Fibroblast of skin of left quadriceps (primary cell): ENCODE results near the gene SLC8A1.

Source experiments
- DNase-seq, 2 experiments: peaks; one replicate each; pipeline ENCODE4 v3.0.0-alpha.2; 2013; ENCODE audit warnings: low read depth in 2 of 2

The SLC8A1 gene

DNA sequence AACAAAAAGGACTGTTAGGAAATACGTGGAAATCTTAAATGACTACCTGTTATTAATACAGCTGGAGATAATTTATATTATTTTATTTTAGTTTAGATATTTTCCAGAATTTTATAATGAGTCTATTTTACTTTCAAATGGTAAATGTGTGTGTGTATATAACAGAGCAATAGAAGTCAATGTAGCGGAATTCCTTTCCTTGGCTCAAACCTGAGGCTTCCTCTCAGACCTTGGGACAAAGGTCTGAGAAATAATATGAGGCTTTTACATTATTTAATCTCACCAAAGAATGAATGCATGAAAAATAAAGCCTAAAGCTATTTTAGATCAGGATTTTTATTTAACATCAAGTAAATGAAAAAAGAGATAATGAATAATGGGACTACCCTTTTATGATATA lies 65.7 kb downstream of the SLC8A1 start:
- no peak for DNase-seq

DNA sequence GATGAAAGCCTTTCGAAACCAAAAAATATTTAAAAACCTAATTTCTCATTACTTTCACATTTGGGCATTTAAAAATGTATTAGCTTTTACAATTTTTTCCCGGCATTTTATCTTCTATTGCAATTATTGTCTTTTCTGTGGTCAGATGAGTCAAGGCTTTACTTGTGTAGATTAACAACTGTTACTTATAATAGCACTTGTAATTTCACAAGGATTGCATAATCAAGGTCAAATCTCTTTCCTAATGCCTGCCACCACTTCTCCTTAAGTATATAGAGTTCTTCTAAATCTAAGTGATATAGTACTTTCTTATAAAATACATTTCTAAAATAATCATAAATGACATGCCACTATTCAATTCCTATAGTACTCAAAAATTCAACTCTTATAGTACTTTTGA lies 67.2 kb downstream of the SLC8A1 start:
- peak; percentile 72 to 74 for DNase-seq

DNA sequence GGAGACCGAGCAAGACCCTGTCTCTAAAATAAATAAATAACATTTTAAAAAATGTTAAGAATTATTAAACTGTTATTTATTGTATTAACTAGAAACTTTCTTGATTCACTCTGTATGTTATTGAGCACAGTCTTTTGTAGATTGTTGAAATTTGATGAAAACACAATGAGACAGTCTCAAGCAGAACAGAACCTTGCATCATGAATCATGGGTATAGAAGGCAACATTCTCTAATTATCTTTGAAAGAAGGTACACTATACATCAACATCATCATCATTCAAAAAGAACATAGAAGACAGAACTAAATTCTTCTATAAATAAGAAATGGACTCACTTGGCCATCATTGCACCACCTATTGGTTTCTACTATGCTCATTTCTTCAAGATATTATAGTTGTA lies 67.7 kb downstream of the SLC8A1 start:
- DNase-seq, result no peak

DNA sequence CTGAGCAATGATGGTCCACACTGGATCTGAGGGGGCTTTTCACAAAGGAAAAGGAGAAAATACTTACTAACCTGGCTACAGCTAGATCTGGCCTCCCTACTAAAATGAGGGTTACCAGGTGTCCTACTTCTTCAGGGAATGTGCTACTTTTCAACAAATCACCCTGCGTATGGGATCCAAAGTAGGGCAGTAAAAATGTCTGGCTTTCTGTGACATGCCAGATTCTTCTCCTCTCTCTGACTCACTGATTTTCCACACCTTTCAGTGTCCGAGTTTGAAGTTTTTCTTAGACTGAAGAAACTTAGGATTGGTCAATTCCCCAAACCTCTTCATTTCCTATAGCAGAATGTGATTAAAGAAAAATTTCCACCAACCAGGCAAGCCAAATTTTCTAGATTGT lies 71.2 kb downstream of the SLC8A1 start:
- no peak for DNase-seq

DNA sequence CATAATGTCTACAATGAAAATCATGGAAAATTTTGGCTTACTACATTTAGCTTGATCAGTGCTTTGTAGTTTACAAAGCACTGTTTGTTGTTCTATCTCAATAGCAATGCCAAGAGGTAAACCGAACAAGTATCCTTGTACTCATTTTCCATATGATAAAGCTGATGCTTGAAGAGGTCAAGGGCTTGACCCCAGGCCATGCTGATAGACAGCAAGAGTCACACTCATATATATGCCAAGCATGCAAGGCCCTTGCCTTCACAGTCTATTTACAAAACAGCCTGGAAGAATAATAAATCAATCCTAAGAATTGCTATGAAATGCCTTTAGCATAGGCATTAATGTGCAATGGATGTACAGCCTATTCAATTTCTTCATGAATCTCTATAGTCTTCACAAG lies 71.8 kb downstream of the SLC8A1 start:
- no peak for DNase-seq

DNA sequence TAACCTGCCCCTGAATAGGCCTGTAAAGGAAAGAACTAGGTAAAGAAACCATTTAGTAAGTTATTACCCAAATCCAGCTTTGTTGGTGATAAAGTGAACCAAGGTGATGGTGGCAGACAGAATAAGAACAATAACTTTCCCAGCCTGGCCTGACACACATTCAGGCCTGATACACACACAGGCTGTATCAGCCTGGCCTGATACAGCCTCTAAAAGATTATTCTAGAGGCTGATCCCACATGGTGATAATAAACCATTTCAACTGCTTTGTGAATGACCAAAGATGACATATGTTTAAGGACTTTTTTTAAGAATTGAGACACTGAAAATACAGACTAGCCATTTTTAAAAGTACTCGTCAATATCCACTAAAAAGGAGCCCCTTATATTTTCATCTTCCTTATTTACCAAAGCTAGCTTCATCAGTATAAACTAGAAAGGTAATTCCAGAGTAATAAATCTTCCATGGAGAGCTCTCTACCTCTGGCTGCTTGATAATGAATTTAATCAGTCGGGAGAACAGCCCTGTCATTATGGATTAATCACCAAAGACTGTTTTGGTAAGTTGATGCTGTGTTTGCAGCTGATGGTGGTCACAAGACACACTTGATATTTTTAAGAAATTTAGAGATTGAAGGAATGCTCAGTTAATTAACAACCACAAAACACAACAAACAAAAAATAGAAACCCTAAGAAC lies 77.2 kb downstream of the SLC8A1 start:
- DNase-seq, result no peak

DNA sequence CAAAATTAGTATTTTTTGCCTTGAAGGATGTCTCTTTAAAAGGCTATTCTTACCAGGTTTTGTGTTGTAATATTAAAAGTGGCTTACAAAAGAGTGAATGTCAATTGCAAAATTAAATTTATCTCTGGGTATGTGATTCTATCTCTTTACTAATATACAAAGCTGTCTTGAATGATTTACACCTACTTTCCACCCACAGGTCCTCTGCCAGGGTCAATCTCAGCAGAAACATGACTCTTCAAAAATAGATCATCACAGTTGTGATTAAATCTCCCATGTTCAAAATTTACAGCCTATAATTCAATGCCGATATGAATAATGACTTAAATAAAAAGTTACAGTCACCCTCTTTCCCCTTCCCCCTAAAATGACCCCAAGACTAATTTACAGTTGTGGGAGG lies 78.8 kb downstream of the SLC8A1 start:
- no peak for DNase-seq

DNA sequence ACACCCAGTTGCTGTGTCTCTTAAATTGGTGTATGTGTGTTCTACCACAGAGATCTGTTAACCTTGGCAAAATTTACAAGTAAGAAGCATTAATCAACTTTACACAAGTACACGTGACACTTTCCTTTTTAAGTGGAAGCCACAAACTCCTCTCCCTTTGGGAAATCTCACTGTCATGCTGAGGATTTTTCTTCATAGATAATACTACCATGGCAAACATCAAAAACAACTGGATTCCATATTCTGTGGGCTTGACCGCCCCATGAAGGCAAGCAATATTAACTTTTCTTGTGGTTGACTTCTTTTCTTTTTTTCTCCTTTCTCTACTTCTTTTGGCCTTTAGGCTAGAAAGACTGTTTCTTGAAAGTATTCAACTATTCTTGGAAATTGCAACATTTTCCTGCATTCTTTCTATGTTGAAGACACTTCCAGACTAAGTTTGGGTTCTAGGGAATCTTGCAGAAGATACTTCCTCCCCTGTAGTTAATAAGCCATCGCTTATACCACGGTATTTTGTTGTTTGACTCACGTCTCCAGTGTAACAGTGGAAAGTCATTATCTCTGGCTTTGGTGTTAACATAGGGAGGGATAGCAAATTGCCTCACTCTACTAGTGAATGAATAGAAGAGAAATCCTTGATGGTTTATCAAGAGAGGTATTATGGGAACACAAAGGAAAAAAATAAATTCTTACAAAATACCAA lies 79.5 kb downstream of the SLC8A1 start:
- no peak for DNase-seq

DNA sequence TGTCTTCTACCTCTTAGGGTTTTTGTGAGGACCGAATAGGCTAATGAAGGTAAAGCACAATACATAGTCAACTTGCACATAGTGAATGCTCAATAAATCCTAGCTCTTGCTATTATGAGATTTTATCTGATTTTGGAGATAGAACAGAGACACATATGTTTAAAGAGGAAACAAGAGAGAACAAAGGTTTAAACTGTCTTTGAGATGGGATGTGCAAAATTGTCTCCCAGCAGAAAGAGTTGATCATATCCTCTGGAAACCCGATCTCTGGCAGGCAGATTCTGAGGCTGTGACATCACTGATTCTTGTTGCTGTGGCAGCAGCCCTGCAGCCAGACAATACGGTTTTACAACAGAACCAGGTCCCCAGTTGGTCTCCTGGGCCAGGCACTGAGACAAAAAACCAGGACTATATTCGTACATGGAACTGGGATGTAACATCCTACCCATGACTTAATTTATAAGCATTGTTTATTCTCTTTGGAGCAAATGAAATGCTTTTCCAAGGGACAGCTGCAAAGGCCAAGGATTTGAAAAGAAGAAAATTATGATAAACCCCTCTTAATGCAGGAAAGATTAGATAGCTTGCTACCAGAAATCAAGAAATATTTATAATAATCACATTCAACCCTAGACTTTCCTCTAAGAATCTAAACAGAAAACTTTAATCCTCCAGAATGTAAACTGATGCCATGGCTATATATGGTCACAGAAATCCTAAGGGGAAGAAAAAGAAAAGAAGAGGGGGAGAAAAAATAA lies 80.2 kb downstream of the SLC8A1 start:
- DNase-seq, result no peak

DNA sequence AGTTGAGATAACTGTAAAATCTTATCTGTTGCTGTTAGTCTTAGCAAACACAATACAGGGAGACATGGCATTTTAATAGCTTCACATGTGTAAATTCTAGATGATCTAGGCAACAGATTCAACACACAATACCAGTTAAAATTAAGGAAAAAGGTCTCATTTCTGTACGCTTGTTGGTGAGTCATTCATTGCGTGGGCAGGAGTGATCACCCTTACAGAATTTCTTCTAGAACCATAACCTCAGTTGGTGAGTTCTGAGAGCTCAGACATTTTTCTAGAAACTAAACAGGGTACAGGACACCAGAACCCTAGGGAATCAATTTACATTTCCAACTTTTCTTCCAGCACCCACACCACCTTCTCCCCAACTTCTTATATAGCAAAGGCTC lies 81.9 kb downstream of the SLC8A1 start:
- no peak for DNase-seq

DNA sequence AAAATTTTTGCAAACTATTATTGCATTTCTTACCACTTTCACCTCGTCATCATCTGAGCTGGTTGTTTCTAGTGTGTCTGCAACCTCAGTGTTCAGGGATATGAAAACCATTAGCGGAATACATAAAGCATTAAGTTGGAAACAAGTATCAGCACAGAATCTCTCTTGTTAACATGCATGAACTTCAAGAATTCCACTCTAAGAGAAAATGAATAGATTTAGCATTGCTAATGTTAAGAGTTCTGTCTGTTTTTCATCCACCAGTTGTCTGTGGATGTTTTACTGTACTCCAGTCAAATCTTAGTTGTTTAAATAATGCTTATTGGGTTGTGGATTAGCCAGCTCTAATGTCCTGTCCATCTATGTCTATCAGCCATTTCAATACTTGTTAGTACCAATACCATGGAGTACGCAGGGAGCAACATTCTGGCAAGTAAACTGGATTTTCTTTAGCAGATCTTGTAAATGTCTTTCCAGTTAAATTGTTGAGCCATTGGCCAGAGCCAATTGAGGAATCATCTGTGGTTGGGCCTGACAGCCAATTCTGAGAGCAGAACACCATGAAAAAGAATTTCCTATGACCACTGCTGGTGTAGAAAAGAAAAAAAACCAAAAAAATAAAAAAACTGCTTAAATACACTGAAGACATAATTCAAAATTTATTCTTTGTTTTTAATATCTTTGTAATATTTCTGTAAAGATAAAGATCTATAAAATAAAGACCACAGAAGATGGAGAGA lies 82.5 kb downstream of the SLC8A1 start:
- no peak for DNase-seq

DNA sequence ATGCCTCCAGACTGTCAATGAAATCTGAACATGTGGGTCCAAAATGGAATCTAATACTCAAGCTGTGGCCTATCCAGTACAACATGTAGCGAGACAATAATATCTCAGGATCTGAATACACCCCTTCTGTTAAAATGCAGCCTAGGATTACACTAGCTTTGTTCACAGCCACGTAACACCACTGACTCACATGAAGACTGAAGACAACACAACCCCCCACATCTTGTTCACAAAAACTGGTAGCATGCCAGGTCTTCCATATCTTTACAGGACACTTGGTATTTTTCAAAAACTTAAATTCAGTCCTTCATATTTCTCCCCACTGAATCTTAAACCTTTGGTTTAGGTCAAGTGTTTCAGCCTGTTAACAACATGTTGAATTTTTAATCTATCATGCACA lies 84.2 kb downstream of the SLC8A1 start:
- DNase-seq, result peak; percentile 66 to 68

DNA sequence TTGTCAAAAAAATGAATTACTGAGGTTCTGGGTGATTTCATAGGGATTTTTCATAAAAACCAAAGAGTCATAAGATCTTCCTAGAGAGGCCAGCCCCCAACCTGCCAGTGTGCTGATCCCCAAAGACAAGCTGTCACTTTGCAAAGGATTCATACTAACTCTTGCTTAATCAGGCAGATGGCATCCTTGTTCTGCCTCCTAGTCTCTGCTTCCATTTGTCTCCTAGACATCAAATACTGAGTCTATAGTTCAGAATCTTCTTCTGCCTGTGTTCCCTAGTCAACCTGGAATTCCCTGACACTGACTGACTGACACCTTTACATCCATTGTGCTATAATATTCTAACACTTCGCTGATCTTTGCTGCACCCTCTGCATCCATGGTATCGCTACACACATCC lies 84.9 kb downstream of the SLC8A1 start:
- no peak for DNase-seq

DNA sequence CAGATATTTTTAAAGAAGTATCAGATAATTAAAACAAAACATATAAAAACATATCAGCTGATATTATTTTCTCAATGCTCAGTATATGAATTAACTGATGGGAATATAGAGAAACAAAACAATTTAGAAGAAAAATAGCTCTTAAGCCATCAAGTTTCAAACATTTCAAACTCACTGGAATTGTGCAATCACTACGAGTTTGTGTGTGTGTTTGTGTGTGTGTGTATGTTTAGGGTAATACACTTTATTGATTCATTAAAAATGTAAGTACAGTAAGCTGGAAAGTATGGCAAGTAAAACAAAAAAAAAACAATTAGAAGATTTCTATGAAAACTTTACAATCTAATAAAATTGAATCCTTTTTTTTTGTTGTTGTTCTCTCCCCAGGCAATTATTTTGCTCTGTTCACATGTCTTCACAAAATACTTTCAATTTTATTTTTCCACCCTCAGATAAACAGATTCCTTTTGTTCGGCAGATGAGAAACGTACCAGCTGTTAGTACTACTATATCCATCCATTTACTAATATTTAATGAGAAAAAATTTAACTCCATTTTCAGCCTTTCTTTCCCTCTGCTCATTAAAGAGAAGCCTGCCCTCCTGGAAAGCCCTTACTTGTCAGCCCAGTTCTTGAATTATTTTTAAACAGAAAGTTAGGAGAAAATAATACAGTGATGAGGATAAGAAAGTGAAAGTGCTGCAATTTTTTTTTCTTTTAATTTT lies 87.6 kb downstream of the SLC8A1 start:
- no peak for DNase-seq

DNA sequence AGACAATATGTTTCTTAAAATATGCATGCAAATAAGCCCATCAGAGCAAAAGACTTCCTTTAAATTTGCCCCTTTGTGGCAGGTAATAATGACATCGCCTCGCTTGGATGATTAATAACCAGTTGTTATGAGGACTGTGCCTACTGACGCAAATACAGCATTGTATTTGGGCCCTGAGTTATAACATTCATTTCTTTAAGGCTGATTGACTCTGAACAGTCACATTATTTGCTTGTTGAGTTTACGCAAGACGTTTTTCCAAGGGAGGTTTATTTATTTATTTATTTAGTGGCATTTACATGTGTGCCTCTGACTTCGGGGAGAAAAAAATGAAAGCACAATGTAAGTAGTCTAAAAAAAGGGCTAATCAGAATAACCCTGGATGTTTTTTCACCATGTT lies 88.3 kb downstream of the SLC8A1 start:
- DNase-seq, result no peak

DNA sequence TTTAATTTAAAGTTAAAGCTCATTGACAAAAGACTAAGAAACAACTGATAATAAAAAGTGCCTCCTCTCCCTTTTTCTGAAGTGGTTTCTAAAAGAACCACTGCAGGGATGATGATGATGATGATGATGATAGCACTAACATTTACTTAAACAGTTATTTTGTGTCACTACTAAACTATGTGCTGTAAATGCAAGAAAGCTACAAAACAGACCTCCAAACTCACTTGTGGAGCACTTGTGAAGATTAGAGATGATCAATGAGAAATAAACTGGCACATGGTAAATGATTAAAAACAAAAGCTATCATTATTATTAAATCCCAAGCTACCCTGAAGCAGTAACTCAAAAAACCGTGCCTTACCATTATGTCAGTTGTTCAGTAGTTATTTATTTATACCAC lies 88.7 kb downstream of the SLC8A1 start:
- DNase-seq, result no peak

DNA sequence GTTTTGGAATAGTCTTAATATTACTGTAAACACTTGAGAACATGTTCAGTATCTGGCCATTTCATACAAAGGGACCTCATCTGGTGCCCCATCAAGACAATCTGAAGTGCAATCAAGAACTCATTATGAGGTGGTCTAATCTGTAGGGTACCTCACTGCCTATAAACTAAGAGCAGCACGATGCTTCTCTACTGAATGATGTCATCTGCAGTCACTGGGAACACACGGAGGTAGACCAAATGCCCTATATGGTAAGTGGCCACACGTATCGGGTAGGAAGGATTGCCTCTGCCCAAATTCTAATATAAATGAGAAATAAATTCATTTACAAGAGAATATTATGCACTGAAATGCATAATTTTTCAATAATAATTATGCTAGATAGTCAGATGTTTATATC lies 90.4 kb downstream of the SLC8A1 start:
- no peak for DNase-seq

DNA sequence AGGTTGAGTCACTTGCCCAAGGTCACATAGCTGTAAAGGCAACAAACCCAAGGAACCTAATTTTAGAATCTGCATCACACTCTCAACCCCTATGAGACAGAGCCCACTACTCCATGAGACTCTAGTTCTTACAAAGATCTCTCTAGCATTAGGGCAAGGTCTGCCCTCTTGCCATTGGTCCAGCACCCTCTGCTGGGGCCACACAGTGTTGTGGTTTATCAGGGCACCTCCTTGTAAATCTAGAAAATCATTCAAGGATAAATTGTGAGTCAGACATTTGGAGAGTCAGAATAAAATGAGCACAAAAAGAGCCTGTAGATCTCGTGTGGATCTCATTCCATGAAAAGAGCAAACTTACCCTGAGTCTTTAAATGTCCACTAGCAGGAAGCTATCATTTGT lies 91.2 kb downstream of the SLC8A1 start:
- no peak for DNase-seq

DNA sequence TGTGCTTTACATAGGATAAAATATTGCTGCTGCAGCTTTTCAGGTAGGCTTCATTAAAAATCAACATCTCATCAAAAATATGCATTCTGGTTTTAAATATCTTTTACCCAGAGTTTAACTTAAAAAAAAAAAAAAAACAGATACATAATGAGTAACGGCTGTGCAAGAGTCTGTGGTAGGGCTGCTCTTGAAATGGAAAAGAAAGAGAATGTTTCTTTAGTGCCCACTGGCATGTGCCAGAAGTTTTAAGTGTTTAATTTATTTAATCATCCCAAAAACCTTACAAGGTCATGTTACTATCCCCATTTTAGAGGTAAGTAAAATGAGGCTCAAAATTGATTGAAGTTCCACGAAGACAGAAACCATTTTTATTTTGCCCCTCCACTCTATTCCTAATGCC lies 92.1 kb downstream of the SLC8A1 start:
- no peak for DNase-seq

DNA sequence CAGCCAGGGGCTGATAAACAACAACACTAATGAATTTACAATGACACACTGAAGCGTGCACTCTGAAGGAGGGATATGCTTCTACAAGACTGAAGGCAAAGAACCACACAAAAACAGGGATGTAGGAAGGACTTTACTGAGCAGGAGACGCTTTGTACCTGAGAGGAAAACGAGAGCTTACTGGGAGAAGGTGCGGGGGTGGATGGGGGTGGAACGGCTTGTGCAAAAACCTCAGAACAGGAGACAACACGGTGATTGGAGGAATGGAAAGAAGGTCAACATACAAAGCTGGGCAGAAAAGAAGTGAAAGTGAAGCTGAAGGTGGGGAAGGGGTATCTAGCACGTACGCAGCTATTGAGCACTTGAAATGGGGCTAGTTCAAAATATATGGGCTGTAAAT lies 93.1 kb downstream of the SLC8A1 start:
- no peak for DNase-seq

DNA sequence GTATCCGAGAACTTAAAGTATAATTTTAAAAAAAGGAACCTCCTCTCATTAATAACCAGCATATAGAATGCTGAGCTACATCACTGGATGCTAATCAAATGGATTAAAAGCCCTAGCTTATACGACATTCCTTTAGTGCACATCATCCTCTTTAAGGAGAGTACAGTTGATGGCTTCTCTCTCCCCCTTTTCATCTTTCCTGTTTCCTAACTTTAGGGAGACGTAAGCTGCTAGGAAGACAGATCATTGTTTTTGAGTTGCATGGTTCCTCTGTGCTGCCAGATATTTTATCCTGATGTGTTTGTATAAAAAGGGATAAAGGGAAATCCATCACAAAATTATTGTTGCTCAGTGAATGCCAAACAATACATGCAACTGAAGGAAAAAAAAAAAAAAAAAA lies 94.2 kb downstream of the SLC8A1 start:
- DNase-seq, result no peak

DNA sequence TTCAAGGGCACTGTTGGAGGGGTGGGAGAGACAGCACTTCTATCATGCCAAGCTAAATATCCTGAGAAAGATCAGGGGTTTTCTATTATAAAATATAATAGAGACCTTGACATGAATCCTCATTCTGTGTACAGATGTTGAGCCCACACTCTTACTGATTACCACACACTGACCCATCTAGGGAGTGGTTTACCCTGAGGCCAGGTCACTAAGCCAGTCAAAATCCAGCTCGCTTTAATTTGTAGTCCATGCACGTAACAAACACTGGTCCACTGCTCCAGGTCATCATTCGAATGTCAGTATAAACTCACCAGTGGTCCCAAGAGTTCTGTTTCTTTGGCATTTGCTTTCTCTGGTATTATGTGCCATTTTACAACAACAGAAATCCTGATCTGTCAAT lies 96.4 kb downstream of the SLC8A1 start:
- DNase-seq, result no peak
